ENCODE results near the gene ARHGAP15. TPM values are rescaled to one million over a fixed set of nuclear protein-coding genes. Genes with fewer than 3 reads are reported as not detected.

The ARHGAP15 gene
- total and polyA plus RNA-seq, 10 donors = 55.8 to 219 (median 130) TPM

DNA sequence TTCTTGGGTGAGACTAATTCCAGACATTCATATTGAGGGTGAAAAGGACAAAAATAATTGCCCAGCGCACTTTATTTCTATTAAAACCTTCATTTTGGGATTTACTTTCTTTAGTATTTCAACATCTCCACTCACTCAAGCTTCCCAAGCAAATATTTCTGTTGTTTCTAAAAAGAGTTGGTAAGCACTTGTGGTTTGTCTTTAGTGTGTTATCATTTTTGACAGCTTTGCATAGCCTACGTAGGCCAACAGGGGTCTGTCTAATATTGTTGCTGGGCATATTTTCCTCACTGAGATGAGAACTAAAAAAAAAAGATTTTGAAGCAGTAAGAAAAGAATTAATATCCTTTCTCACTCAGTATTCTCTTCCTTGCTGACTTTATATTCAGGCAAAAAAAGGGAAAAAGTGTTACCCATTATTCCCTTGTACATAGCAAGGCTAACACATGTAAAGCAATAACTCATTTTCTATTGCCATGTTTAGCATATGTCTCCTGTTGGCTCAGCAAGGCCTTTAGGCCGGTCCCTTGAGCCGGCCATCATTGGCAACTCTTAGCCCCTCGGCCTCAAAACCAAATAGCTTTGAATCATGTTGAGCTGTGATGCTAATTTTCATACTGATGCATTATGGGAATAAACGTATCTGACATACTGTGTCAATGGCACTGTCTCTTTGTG, 494.2 kb downstream of the ARHGAP15 start:
- intact Hi-C loops (cut with DNase I; ENCODE audit: low total_unique reads) = no loop called here
- no peak for TF ChIP-seq CTCF (IDR thresholded peaks at IDR 0.05 in 8 of 11, conservative IDR thresholded peaks at IDR 0.05 in 3 of 11)
- no peak for TF ChIP-seq POLR2AphosphoS5 (IDR thresholded peaks at IDR 0.05)
- TF ChIP-seq POLR2A (IDR thresholded peaks at IDR 0.05) = no peak
- Histone ChIP-seq H3K27ac (peak overlapping the region in 3 of 8 donors; percentile 5 to 24 (median 11)), H3K4me3 (no peak overlapping the region), H3K9me3 (peaks cover 0 to 4% (median 0%) of the 10 kb centered on the region in 8 donors), H3K4me1 (no peaks in the 10 kb centered on the region), H3K27me3 (replicated peaks in 1 of 7) (no peaks in the 10 kb centered on the region), H3K36me3 (peaks cover 0 to 69% (median 44%) of the 10 kb centered on the region in 6 donors)
- 85 to 92% (median 88%) methylated on average over 6 of the region's 6 CpGs for WGBS, 5 donors
- no peak for DNase-seq

DNA sequence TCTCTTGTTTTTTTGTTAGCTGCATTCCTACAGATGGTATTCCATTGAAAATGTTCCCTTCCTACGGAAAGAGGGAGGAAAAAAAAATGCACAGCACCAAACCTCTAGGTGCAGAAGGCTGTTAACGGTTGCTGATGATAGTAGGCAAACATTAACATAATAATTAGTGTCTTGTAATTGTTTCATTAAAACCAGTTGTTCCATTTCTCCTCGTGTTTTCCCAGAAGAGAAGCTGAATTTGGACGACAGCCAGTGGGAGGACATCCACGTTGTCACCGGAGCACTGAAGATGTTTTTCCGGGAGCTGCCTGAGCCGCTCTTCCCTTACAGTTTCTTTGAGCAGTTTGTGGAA, 494.7 kb downstream of the ARHGAP15 start:
- 78 to 93% (median 88%) methylated on average over 8 of the region's 8 CpGs for WGBS, 5 donors
- Histone ChIP-seq H3K27me3 (replicated peaks in 1 of 7) (no peaks in the 10 kb centered on the region), H3K27ac (peak overlapping the region in 1 of 8 donors; percentile 24), H3K9me3 (peaks cover 0 to 4% (median 0%) of the 10 kb centered on the region in 8 donors), H3K4me1 (no peaks in the 10 kb centered on the region), H3K4me3 (no peak overlapping the region), H3K36me3 (peaks cover 0 to 74% (median 45%) of the 10 kb centered on the region in 6 donors)
- intact Hi-C loops (cut with DNase I; ENCODE audit: low total_unique reads) = no loop called here
- TF ChIP-seq POLR2AphosphoS5 (IDR thresholded peaks at IDR 0.05) = no peak
- no peak for TF ChIP-seq CTCF (IDR thresholded peaks at IDR 0.05 in 8 of 11, conservative IDR thresholded peaks at IDR 0.05 in 3 of 11)
- no peak for TF ChIP-seq POLR2A (IDR thresholded peaks at IDR 0.05)
- DNase-seq = no peak

GRCh38 chr2:143629340-143629739, 500.1 kb downstream of the ARHGAP15 start:
- intact Hi-C loops (cut with DNase I; ENCODE audit: low total_unique reads) = no loop called here
- Histone ChIP-seq H3K27ac (no peak overlapping the region), H3K27me3 (replicated peaks in 1 of 7) (no peaks in the 10 kb centered on the region), H3K36me3 (peaks cover 0 to 81% (median 40%) of the 10 kb centered on the region in 6 donors), H3K4me1 (no peaks in the 10 kb centered on the region), H3K4me3 (no peak overlapping the region), H3K9me3 (peaks cover 0 to 4% (median 0%) of the 10 kb centered on the region in 8 donors)
- TF ChIP-seq CTCF (IDR thresholded peaks at IDR 0.05 in 8 of 11, conservative IDR thresholded peaks at IDR 0.05 in 3 of 11) (no peak), POLR2A (IDR thresholded peaks at IDR 0.05) (no peak), POLR2AphosphoS5 (IDR thresholded peaks at IDR 0.05) (no peak)
- no peak for DNase-seq

GRCh38 chr2:143632751-143633374, 503.6 kb downstream of the ARHGAP15 start:
- TF ChIP-seq POLR2AphosphoS5 (IDR thresholded peaks at IDR 0.05) (no peak), CTCF (IDR thresholded peaks at IDR 0.05 in 8 of 11, conservative IDR thresholded peaks at IDR 0.05 in 3 of 11) (no peak), POLR2A (IDR thresholded peaks at IDR 0.05) (no peak)
- Histone ChIP-seq H3K9me3 (peaks cover 0 to 25% (median 17%) of the 10 kb centered on the region in 8 donors), H3K36me3 (peaks cover 0 to 76% (median 18%) of the 10 kb centered on the region in 6 donors), H3K27me3 (replicated peaks in 1 of 7) (no peaks in the 10 kb centered on the region), H3K4me1 (no peaks in the 10 kb centered on the region), H3K4me3 (no peak overlapping the region), H3K27ac (no peak overlapping the region)
- intact Hi-C loops (cut with DNase I; ENCODE audit: low total_unique reads) = no loop called here
- DNase-seq = no peak
- 69 to 83% (median 80%) methylated on average over 3 of the region's 3 CpGs for WGBS, 5 donors

All from spleen (tissue), 11 donors.